Peyer's patch (tissue), 4 donors: ENCODE data around the gene TGFBR1.

ENCODE experiments used
- CTCF ChIP-seq, 6 experiments: fragments of 450-650 bp in 4 of 6; fragments of 200-600 bp in 2 of 6; sonication (generic) in 1 of 6; IDR thresholded peaks; one replicate each; pipeline ENCODE4 v1.5.1; 2017 to 2019; ENCODE audit warnings: antibody characterized with exemption in 6 of 6, mild to moderate bottlenecking in 3 of 6, moderate library complexity in 1 of 6
- POLR2A ChIP-seq, 2 donors: fragments of 450-650 bp; IDR thresholded peaks; one replicate each; pipeline ENCODE4 v1.5.1; 2017; ENCODE audit warnings: antibody characterized with exemption in 2 of 2, mild to moderate bottlenecking in 2 of 2, moderate library complexity in 2 of 2

GRCh38 chr9:99116003-99116411, 11.1 kb downstream of the TGFBR1 start:
- no peak for TF ChIP-seq CTCF (IDR thresholded peaks at IDR 0.05)
- no peak for TF ChIP-seq POLR2A (IDR thresholded peaks at IDR 0.05)
